DND-41 (cell line): ENCODE measurements around the gene KCNQ1OT1.

ENCODE experiments used
- CTCF ChIP-seq: IDR thresholded peaks from 2 replicates; pipeline ENCODE4 v1.5.1; 2012; ENCODE audit warnings: borderline replicate concordance, low read length, moderate library complexity, mild to moderate bottlenecking; ENCODE audit not compliant: poor library complexity, severe bottlenecking; ENCODE audit errors: extremely low read depth
- EZH2 ChIP-seq: IDR thresholded peaks from 3 replicates; pipeline ENCODE4 v1.6.1; 2012; ENCODE audit warnings: borderline replicate concordance, low read depth, mild to moderate bottlenecking, moderate library complexity, low read length, inconsistent platforms; ENCODE audit not compliant: severe bottlenecking

GRCh38 chr11:2592559-2593392, 107.0 kb downstream of the KCNQ1OT1 start:
- TF ChIP-seq CTCF, result no peak
- no peak for TF ChIP-seq EZH2
